HCT116 (cell line): ENCODE results near the gene ATG4B. TPM values are rescaled to one million over a fixed set of nuclear protein-coding genes. Genes with fewer than 3 reads are reported as not detected.

Experiments used
- ATAC-seq: fragments of 200-7000 bp; cut with Tn5 transposase; 2 replicates; pipeline ENCODE4 v1.9.1; 2020; ENCODE audit warnings: mild to moderate bottlenecking, moderate library complexity
- BruUV-seq: library from RNA; stranded (reverse); fragments of 400-500 nt; replicated peaks from 2 replicates; lab custom pipeline; 2021; lab: Mats Ljungman, UMichigan
- CTCF ChIA-PET: fragments of 300-600 bp; sonication (Branson Sonifier 250); formaldehyde crosslinking; loops from one replicate; lab custom pipeline; 2021; ENCODE audit warnings: antibody characterized with exemption; lab: Charles Lee
- POLR2A ChIA-PET: fragments of 300-600, 350-600 bp; sonication (Branson Sonifier 250); formaldehyde crosslinking; loops from one replicate; lab custom pipeline; 2021; ENCODE audit warnings: antibody characterized with exemption; lab: Charles Lee
- RAD21 ChIA-PET, 2 experiments: fragments of 300-600 bp; sonication (Branson Sonifier 250); formaldehyde crosslinking; loops; one replicate each; lab custom pipeline; 2023; ENCODE audit warnings: low total read pairs in 2 of 2; ENCODE audit not compliant: uncharacterized antibody in 2 of 2, unreplicated experiment in 2 of 2, low non-redundant PET in 1 of 2; lab: Charles Lee
- DNase-seq: peaks from one replicate; pipeline ENCODE4 v3.0.0-alpha.2; 2010; ENCODE audit warnings: low read depth, low spot score
- H2AFZ ChIP-seq: fragments of 200-600 bp; shearing (Covaris generic), sonication (generic); 2 replicates; pipeline ENCODE4 v1.6.1; 2017; ENCODE audit warnings: low read depth, mixed run types, mixed read lengths, antibody characterized with exemption, low read length; ENCODE audit not compliant: poor library complexity, severe bottlenecking
- H3K27ac ChIP-seq: 2 replicates; pipeline ENCODE4 v1.5.1; 2012; ENCODE audit warnings: low read depth, low read length
- H3K27me3 ChIP-seq: fragments of 200-600 bp; sonication (generic); 2 replicates; pipeline ENCODE4 v1.6.1; 2016; ENCODE audit warnings: mixed run types, low read length, mixed read lengths; ENCODE audit not compliant: insufficient read depth
- H3K36me3 ChIP-seq, 2 experiments: fragments of 200-500 bp in 1 of 2; fragments of 200-600 bp in 1 of 2; sonication (Bioruptor generic) in 1 of 2; sonication (generic) in 1 of 2; 2 replicates each; pipeline versions ENCODE4 v1.5.1 to v1.6.1; 2014 to 2016; ENCODE audit warnings: low read length in 2 of 2, inconsistent platforms in 1 of 2, mixed read lengths in 1 of 2, mixed run types in 1 of 2; ENCODE audit not compliant: insufficient read depth in 2 of 2, control insufficient read depth in 1 of 2
- H3K4me1 ChIP-seq, 2 experiments: fragments of 200-600 bp in 1 of 2; sonication (generic) in 1 of 2; 2 replicates each; pipeline versions ENCODE4 v1.5.1 to v1.6.1; 2012 to 2017; ENCODE audit warnings: low read length in 2 of 2, inconsistent platforms in 1 of 2, mild to moderate bottlenecking in 1 of 2, mixed read lengths in 1 of 2, mixed run types in 1 of 2, moderate library complexity in 1 of 2; ENCODE audit not compliant: insufficient read depth in 2 of 2, control insufficient read depth in 1 of 2
- H3K4me2 ChIP-seq: fragments of 200-600 bp; sonication (generic); 2 replicates; pipeline ENCODE4 v1.6.1; 2017; ENCODE audit warnings: mixed run types, low read length, mixed read lengths
- H3K4me3 ChIP-seq, 2 experiments: fragments of 200-600 bp in 1 of 2; sonication (generic) in 1 of 2; replicated peaks in 1 of 2; 2 replicates each; pipeline ENCODE4 v1.5.1; 2011 to 2016; ENCODE audit warnings: low read length in 2 of 2, control low read depth in 1 of 2, low read depth in 1 of 2, mild to moderate bottlenecking in 1 of 2, mixed read lengths in 1 of 2, mixed run types in 1 of 2
- H3K79me2 ChIP-seq: fragments of 200-600 bp; sonication (generic); 2 replicates; pipeline ENCODE4 v1.6.1; 2017; ENCODE audit warnings: mild to moderate bottlenecking, mixed run types, low read length, moderate library complexity, mixed read lengths; ENCODE audit not compliant: insufficient read depth
- H3K9ac ChIP-seq: fragments of 200-600 bp; sonication (generic); 2 replicates; pipeline ENCODE4 v1.6.1; 2016; ENCODE audit warnings: low read length, mixed read lengths
- H3K9me2 ChIP-seq: fragments of 200-600 bp; sonication (generic), shearing (Covaris generic); 2 replicates; pipeline ENCODE4 v1.6.1; 2017; ENCODE audit warnings: mixed run types, mild to moderate bottlenecking, moderate library complexity; ENCODE audit not compliant: insufficient read depth
- H3K9me3 ChIP-seq, 2 experiments: fragments of 200-500 bp in 1 of 2; fragments of 200-600 bp in 1 of 2; sonication (Bioruptor generic) in 1 of 2; sonication (generic) in 1 of 2; 2 replicates each; pipeline ENCODE4 v1.6.1; 2014 to 2017; ENCODE audit warnings: low read length in 2 of 2, mixed read lengths in 2 of 2, inconsistent platforms in 1 of 2, low read depth in 1 of 2, mild to moderate bottlenecking in 1 of 2, mixed run types in 1 of 2, moderate library complexity in 1 of 2; ENCODE audit not compliant: control insufficient read depth in 1 of 2, insufficient read depth in 1 of 2
- H4K20me1 ChIP-seq: fragments of 200-600 bp; sonication (generic), shearing (Covaris generic); 2 replicates; pipeline ENCODE4 v1.6.1; 2017; ENCODE audit warnings: mixed run types, mild to moderate bottlenecking, moderate library complexity; ENCODE audit not compliant: insufficient read depth
- CBX3 ChIP-seq: IDR thresholded peaks from 2 replicates; pipeline ENCODE4 v1.6.1; 2012; ENCODE audit warnings: low read depth
- EGR1 ChIP-seq: IDR thresholded peaks from 2 replicates; pipeline ENCODE4 v1.6.1; 2012; ENCODE audit warnings: low read depth
- ELF1 ChIP-seq: IDR thresholded peaks from 2 replicates; pipeline ENCODE4 v1.6.1; 2012; ENCODE audit warnings: low read depth, borderline replicate concordance
- EZH2phosphoT487 ChIP-seq: fragments of 200-600 bp; IDR thresholded peaks from 2 replicates; pipeline ENCODE4 v1.6.1; 2018; ENCODE audit warnings: antibody characterized with exemption, borderline replicate concordance
- POLR2A ChIP-seq: IDR thresholded peaks from 2 replicates; pipeline ENCODE4 v1.7.0; 2011; ENCODE audit warnings: borderline replicate concordance; ENCODE audit not compliant: insufficient read depth, insufficient read length; ENCODE audit errors: extremely low read depth
- REST ChIP-seq: IDR thresholded peaks from 2 replicates; pipeline ENCODE4 v1.6.1; 2012; ENCODE audit warnings: low read depth
- SIN3A ChIP-seq: IDR thresholded peaks from 2 replicates; pipeline ENCODE4 v1.6.1; 2012; ENCODE audit warnings: low read depth
- TCF7L2 ChIP-seq: IDR thresholded peaks from 2 replicates; pipeline ENCODE4 v1.7.0; 2011; ENCODE audit warnings: borderline replicate concordance, inconsistent platforms; ENCODE audit not compliant: insufficient read depth, insufficient read length; ENCODE audit errors: extremely low read depth
- ZFX ChIP-seq: fragments of 450-650 bp; IDR thresholded peaks from 2 replicates; pipeline ENCODE4 v1.6.1; 2017
- ZNF274 ChIP-seq: fragments of 200-500 bp; sonication (Bioruptor generic); IDR thresholded peaks from 2 replicates; pipeline ENCODE4 v1.6.1; 2014; ENCODE audit warnings: mild to moderate bottlenecking, low read depth, low read length, inconsistent platforms
- intact Hi-C: fragments of 100-400 bp; cut with micrococcal nuclease; formaldehyde crosslinking; loops from 2 replicates; pipeline ENCODE4 v1.10.0; 2022
- total RNA-seq: library from RNA; stranded (reverse); gene quantifications from one replicate; pipeline ENCODE4 v1.2.1, GENCODE V29; 2021; ENCODE audit not compliant: unreplicated experiment
- TF ChIP-seq, protein P1 (sequence below): IDR thresholded peaks from 2 replicates; pipeline ENCODE4 v1.6.1; 2012
- TF ChIP-seq, protein P2 (sequence below), 3 experiments: fragments of 200-600 bp in 1 of 3; sonication (generic) in 1 of 3; IDR thresholded peaks in 2 of 3; conservative IDR thresholded peaks in 1 of 3; 2 replicates each; pipeline ENCODE4 v1.5.1; 2012 to 2017; ENCODE audit warnings: low read depth in 2 of 3, low read length in 2 of 3, antibody characterized with exemption in 1 of 3, borderline replicate concordance in 1 of 3, control low read depth in 1 of 3, mild to moderate bottlenecking in 1 of 3, mixed read lengths in 1 of 3, mixed run types in 1 of 3, moderate library complexity in 1 of 3; ENCODE audit not compliant: insufficient read depth in 1 of 3

The ATG4B gene
- total RNA-seq, 1 experiment from 2014 or later, result 87.4 TPM

GRCh38 chr2:241645056-241645914, 7.8 kb downstream of the ATG4B start:
- ChIA-PET POLR2A (no interaction called here), RAD21 (no interaction called here), CTCF (no interaction called here)
- Histone ChIP-seq H3K27me3 (no peaks in the 10 kb centered on the region), H3K36me3 (no peaks in the 10 kb centered on the region), H3K79me2 (peaks cover 97% of the 10 kb centered on the region), H3K9me2 (no peaks in the 10 kb centered on the region), H4K20me1 (no peaks in the 10 kb centered on the region; the same call in 1 of the 2 replicates), H3K9ac (no peak overlapping the region), H2AFZ (no peak overlapping the region), H3K4me3 (no peak overlapping the region), H3K27ac (no peak overlapping the region), H3K4me2 (no peak overlapping the region), H3K4me1 (no peaks in the 10 kb centered on the region; a peak in 1 of 4 replicates), H3K9me3 (no peaks in the 10 kb centered on the region)
- intact Hi-C loops, result no loop called here
- DNase-seq (no peak), ATAC-seq (no peak)
- TF ChIP-seq EZH2phosphoT487 (no peak), ZNF274 (no peak), ELF1 (no peak), POLR2A (no peak), SIN3A (no peak), ZFX (no peak)
- TF ChIP-seq, protein P1, sequence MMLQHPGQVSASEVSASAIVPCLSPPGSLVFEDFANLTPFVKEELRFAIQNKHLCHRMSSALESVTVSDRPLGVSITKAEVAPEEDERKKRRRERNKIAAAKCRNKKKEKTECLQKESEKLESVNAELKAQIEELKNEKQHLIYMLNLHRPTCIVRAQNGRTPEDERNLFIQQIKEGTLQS, result no peak
- no TSS peak for BruUV-seq

GRCh38 chr2:241645915-241646645, 8.6 kb downstream of the ATG4B start:
- intact Hi-C loops, result no loop called here
- ATAC-seq, result no peak
- ChIA-PET CTCF (no interaction called here), RAD21 (no interaction called here), POLR2A (interaction anchor here (0.7 kb wide), 1 partner anchor 404 kb away, joined by 3 read pairs; no protein-coding TSS in a partner anchor)
- Histone ChIP-seq H3K27ac (no peak overlapping the region), H3K4me3 (no peak overlapping the region), H4K20me1 (no peaks in the 10 kb centered on the region; the same call in 1 of the 2 replicates), H3K4me1 (no peaks in the 10 kb centered on the region), H3K9me2 (no peaks in the 10 kb centered on the region), H3K4me2 (no peak overlapping the region), H3K27me3 (no peaks in the 10 kb centered on the region), H2AFZ (no peak overlapping the region), H3K79me2 (peaks cover 97% of the 10 kb centered on the region), H3K36me3 (peaks cover 0 to 3% of the 10 kb centered on the region in 2 experiments; a peak in 2 of 4 replicates), H3K9me3 (no peaks in the 10 kb centered on the region), H3K9ac (no peak overlapping the region)
- no TSS peak for BruUV-seq
- no peak for DNase-seq
- TF ChIP-seq REST (no peak), CBX3 (no peak), TCF7L2 (no peak), EGR1 (no peak), ZFX (no peak)
- TF ChIP-seq, protein P2, sequence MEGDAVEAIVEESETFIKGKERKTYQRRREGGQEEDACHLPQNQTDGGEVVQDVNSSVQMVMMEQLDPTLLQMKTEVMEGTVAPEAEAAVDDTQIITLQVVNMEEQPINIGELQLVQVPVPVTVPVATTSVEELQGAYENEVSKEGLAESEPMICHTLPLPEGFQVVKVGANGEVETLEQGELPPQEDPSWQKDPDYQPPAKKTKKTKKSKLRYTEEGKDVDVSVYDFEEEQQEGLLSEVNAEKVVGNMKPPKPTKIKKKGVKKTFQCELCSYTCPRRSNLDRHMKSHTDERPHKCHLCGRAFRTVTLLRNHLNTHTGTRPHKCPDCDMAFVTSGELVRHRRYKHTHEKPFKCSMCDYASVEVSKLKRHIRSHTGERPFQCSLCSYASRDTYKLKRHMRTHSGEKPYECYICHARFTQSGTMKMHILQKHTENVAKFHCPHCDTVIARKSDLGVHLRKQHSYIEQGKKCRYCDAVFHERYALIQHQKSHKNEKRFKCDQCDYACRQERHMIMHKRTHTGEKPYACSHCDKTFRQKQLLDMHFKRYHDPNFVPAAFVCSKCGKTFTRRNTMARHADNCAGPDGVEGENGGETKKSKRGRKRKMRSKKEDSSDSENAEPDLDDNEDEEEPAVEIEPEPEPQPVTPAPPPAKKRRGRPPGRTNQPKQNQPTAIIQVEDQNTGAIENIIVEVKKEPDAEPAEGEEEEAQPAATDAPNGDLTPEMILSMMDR (IDR thresholded peaks at IDR 0.05 in 2 of 3, conservative IDR thresholded peaks at IDR 0.05 in 1 of 3; ENCODE audit: borderline replicate concordance in 1 of 3, insufficient read depth in 1 of 3, low read depth in 2 of 3, low read length in 2 of 3), result no peak
